Measurements from ENCODE around the gene TOLLIP.

TOLLIP gene

DNA sequence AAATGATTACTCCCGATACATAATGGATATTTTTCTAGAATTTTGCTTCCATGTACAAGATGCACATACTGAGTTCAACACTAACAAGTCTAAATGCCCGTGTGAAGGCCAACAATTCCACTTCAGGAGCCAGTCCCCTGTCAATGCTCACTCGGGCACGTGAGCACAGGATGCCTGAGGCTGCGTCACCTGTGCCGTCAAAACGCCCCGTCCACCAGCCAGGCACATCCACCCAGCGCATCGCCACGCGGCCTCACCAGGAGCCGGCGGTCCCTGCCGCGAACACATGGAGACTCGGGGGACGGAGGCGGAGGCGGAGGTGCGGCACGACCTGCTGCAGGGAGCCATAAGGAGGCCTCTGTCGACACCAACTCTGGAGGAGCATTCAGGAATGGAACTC, 9.8 kb downstream of the TOLLIP start:
- no peak for DNase-seq (ENCODE audit: low read depth in 4 of 4, low spot score in 1 of 4)

DNA sequence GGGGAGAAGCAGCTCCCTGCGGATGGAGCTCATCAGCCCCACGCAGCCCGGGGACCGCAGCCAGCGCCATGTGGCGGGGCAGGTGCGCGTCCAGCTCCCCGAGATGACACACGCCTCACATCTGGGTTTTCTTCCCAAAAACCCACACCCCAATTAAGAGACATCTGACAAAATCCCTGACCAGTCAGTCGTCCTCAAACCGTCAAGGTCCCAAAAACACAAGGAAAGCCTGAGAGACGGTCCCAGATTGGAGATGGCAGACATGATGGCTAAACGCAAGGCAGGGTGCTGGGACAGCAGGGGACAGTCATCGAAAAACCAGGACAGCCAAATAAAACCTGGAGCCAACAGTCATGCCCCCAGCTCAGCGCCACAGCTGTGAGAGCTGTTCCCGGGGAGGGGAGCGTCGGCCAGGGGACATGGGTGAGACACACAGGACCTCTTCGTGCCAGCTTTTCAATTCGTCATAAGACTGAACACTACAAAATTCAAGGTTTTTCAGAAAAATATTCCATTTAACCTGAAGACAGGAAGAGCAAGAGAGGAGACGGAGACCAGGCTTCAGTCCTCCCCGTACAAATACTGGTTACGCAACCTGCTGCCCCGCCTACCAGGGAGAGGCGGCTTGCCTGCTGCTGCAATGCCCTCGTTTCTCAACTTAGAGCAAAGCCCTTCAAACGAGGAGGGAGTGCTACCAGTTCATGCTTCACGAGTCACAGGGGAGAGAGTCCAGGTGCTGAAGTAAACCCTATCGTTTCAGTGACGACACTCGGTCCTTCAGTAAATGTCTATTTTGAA, 10.5 kb downstream of the TOLLIP start:
- no peak for DNase-seq (ENCODE audit: low read depth in 4 of 4, low spot score in 1 of 4)

DNA sequence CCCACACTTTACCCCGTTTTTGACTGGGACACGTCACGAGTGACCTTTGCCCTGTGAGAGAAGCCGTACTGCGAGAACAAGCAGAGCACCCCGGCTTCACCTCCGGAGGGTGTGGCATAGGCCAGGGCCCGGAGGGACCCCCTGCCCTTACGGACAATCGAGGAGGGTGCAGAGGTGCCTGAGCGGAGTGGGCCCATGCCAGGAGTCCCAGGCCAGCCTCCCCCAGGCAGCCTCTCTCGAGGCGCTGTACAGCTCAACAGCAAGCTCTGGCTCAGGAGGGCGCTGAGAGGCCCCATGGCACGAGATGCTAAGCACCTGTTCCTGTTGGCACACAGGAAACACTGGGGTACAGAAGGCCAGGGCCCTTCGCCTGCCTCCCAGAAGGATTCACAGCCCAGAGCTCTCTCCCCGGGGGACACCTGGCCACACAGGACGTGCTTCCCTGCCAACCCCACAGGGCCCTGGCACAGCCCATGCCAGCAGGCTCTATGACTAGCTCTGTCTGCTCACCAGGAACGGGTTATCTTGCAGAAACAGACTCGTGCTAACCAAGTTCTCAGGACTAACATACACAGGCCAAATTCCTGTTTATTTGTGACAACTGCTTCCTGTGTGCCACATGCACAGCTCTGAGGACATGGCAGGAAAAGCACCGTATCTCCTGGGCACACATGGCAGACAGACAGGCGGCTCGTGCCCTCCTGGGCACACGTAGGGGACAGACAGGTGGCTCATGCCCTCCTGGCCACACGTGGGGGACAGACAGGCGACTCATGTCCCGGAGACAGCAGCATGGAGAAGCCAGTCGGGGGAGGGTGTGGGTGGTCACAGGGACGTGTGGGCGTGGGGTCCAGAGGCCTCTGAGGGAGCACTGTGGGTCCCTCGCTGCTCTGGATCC, 11.6 kb downstream of the TOLLIP start:
- no peak for DNase-seq (ENCODE audit: low read depth in 4 of 4, low spot score in 1 of 4)

DNA sequence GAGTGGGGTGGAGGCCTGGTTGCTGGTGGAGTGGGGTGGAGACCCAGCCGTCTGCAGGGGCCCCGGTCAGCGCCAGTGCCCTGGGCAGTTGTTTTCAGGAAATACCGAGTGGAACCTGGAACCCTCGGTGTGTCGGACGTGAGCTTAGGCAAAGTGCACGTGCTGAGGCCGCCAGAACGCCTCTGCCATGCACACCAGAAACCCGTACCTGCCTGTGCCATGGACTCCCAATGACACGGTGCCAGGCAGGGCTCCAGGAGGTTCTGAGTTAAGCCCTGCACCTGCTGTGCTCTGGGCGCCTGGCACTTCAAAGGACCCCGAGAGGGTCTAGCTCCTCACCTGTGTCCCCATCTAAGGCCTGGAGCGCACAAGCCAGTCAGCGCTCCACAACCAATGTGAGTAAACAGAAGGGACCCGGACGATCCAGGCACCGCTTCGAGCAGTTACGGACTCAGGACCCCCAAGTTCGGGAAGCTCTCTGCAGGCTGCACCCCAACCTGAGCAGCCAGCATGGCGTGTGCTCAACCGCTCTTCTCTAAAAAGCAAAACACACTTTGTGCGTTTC, 12.3 kb downstream of the TOLLIP start:
- no peak for DNase-seq (ENCODE audit: low read depth in 4 of 4, low spot score in 1 of 4)

DNA sequence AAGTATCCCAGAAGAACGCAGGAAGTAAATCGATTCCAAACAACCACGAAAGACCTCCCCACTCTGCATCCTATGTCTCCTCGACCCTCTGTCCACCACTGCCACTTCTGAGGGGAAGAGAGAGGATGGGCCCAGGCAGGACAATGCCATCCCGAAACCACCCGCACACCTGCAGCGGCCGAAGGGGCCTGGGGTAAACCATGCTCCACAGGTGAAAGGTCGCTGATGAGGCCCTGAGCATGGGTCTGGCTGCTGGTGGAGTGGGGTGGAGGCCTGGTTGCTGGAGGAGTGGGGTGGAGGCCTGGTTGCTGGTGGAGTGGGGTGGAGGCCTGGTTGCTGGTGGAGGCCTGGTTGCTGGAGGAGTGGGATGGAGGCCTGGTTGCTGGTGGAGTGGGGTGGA, 13.1 kb downstream of the TOLLIP start:
- no peak for DNase-seq (ENCODE audit: low read depth in 4 of 4, low spot score in 1 of 4)

DNA sequence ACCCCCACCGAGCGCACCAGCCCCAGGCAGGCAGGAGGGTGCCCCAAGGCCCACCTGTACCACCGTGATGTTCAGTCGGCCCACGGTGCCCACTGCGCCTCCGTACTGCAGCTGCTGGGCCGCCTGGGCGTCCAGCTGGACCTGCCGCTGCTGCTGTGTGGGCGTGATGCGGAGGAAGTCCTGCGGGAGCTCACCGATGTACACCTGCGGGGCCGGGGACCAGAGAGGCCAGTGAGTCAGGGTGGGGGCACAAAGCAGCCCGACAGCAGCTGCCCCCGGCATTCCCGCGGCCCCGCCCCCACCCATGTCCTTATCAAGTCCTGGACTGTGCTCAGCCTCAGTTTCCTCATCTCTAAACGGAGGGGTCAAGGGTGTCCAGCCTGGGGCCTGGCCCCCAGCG, 13.8 kb downstream of the TOLLIP start:
- DNase-seq (ENCODE audit: low read depth in 4 of 4, low spot score in 1 of 4): no peak

DNA sequence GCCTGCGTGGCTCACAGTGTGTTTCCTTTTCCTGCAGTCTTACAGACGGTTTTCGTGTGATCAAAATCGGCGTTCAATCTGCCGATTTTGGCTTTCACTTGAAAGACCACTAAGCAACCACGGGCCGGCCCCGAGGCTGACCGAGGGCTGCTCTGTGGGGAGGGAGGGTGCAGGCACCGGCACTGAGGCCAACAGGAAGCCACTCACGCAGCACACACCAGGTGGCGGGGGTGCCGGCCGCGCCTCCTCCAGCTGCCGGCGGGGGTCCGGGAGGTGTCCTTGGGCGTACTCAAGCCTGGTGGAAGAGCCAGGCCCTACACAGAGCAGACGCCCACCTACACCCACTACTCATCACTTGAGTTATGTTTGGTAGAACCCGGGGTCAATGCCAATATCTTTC, 14.3 kb downstream of the TOLLIP start:
- DNase-seq (ENCODE audit: low read depth in 4 of 4, low spot score in 1 of 4): no peak

DNA sequence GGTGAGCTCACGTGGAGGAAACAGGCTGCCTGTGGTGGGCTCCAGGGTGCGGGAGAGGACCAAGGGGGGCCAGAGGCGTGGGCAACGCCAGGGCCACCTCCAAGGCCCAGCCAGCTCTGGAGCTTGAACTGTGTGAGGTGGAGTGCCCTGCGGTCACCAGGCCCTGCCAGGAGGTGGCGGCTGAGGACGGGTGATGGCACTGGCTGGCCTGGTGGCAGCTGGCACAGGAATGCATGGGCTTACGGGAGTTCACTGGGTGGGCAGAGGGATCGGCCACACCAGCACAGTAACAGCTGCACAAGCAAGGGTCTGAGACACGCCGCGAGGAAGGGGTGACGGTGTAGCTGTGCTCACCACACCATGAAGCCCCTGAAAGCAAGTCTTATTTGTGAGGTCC, 15.8 kb downstream of the TOLLIP start:
- no peak for DNase-seq (ENCODE audit: low read depth in 4 of 4, low spot score in 1 of 4)

DNA sequence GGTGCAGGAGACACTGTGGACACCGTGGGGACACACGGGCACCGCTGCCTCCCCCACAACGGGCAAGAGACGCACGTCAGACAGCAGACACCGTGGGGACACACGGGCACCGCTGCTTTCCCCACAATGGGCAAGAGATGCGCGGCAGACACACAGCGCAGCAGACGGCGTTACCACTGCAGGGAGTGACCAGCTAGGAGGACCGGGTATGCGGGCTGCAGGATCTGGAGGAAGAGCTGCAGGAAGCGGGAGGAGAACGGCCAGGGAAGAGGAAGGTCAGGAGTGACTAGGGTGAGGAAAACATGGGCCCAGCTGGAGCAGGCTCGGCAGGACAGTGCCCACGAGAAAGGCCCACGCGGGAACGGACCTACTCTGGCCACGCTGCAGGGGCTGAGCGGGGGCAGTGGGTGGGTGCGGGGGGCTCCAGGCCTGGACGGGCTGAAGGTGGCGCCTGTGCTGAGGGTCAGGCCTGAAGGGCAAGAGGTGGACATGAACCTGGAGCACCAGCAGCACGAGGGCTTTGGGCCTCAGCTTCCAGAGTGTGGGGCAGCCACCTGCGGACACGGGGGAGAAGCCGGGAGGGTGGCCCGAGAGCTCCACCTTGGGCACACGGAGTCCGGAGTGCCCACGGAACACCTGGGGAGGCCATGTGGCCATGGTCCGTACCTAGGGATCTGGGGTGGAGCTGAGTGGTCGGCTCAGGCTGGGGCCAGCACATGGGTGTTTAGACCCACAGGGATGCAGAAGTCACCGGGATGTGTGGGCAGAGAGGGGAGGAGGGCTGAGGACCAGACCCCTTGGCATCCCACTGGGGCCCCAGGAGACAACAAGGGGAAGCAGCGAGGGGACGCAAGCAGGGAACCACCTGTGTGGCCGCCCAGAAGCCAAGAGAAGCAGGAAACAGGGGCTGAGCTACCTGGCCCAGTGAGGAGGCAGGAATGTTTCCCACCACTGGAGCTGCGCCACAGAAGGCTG, 16.5 kb downstream of the TOLLIP start:
- DNase-seq (ENCODE audit: low read depth in 4 of 4, low spot score in 1 of 4): no peak

DNA sequence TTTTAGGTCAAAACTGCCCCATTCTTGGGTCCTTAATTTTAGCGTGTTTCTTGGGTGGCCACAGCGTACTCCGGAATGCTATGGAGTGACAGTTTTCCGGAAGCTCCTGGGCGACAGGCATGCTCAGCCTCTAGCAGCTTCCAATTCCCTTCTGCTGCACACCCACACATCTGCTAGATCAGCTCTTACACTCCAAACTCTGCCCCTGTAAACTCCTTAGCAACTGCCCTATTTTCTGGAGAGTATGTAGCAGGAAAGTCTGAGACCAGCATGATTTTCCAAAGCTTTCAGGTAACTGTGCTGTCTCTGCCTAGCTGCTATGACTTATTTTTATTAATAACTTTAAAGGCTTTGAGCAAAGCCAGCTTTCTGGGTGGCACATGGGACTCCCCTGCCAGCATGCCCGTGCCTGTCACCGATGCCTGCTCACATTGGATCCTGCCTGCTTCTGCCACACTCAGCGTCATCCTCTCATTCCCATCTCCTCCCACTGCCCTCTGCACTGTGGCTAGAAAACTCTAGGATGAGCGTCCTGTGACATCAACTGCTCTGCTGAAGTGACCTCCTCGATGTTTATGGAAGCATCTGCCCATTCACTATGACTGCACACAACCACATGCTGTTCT, 17.3 kb downstream of the TOLLIP start:
- no peak for DNase-seq (ENCODE audit: low read depth in 4 of 4, low spot score in 1 of 4)

DNA sequence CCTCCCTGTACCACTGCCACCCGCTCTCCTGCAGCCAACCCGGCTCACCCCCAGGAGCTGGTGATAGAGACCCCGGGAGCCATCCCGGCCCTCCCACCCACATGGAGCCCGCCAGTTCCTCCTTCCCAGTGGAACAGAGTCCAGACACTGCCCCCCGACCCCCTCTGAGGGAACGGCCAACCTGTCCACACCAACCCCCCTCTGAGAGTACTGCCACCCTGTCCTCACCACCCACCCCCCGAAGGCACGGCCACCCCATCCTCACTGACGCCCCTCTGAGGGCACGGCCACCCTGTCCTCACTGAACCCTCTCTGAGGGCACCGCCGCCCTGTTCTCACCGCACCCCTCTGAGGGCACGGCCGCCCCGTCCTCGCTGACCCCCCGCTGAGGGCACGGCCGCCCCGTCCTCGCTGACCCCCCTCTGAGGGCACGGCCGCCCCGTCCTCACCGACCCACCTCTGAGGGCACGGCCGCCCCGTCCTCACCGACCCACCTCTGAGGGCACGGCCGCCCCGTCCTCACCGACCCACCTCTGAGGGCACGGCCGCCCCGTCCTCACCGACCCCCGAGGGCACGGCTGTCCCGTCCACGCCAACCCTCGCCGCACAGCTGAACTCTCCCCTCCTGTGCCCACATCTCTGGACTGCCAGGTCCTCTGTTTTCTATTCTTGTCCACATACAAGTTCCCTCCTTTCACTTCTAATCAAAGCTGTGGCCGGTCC, 18.0 kb downstream of the TOLLIP start:
- DNase-seq (ENCODE audit: low read depth in 4 of 4, low spot score in 1 of 4): no peak

DNA sequence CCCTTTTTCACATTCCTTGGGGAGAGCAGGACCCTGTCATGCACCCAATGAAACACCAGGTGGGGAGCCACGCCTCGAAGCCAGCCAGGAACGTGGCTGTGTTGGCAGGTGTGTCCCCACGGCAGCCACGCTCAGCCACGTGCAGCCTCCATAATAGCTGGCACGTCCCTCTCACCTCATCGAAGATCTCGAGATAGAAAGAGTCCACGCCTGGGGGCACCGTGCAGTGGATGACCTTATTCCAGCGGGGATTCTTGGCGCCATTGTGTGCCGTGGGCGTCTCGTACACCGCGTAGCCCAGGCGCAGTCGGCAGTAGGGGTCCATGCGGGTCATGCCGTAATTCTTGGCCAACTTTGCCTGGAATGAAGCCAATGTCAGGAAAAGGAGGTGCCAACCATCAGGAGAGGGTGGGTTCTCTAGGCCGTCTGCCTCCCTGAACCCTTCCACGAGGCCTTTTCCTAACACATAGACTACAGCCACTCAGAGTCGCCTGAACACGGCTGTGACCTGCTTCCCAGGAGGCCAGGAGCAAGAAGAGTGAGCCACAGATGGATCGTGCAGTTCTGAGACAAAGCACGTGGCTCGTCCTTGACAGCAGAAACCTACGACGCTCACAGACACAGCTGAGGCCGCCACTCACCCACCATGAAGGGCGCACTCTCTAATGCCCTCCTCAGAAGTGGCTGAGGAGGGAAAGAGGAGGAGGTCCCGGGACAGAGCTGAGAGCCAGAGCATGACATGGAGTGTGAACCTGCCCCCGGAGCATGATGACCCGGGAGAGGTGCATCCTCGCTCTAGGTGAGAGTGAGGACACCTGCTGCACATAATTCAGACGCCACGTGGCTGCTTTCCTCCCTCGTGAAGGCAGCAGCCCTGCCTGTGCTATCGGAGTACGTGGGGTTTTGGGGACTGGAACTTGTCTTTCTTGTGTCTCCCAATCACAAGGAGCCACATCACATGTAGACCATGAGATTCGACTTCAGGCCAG, 19.1 kb downstream of the TOLLIP start:
- DNase-seq (ENCODE audit: low read depth in 4 of 4, low spot score in 1 of 4): no peak

DNA sequence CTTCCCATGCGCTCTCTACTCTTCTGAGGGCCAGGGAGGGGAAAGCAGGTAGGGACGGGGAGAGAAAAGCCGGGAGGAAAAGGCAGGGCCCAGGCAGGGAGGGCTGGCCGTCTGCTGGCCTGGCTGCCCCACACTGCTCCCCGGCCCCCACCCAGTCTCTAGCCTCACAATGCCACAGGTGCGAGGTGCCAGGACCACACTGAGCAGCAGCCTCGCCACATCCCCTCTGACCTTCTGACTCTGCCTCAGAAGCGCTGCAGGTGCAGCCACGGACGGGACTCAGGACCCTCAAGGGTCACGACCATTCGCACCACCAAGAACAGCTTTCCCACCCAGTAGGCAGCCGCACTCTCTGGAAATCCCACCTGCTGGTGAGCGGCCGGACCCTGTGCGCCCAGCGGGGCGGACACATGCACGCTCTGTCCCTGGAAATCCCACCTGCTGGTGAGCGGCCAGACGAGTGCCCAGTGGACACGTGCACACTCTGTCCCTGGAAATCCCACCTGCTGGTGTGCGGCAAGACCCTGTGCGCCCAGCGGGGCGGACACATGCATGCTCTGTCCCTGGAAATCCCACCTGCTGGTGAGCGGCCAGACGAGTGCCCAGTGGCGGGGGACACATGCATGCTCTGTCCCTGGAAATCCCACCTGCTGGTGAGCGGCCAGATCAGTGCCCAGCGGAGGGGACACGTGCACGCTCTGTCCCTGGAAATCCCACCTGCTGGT, 20.1 kb downstream of the TOLLIP start:
- no peak for DNase-seq (ENCODE audit: low read depth in 4 of 4, low spot score in 1 of 4)

DNA sequence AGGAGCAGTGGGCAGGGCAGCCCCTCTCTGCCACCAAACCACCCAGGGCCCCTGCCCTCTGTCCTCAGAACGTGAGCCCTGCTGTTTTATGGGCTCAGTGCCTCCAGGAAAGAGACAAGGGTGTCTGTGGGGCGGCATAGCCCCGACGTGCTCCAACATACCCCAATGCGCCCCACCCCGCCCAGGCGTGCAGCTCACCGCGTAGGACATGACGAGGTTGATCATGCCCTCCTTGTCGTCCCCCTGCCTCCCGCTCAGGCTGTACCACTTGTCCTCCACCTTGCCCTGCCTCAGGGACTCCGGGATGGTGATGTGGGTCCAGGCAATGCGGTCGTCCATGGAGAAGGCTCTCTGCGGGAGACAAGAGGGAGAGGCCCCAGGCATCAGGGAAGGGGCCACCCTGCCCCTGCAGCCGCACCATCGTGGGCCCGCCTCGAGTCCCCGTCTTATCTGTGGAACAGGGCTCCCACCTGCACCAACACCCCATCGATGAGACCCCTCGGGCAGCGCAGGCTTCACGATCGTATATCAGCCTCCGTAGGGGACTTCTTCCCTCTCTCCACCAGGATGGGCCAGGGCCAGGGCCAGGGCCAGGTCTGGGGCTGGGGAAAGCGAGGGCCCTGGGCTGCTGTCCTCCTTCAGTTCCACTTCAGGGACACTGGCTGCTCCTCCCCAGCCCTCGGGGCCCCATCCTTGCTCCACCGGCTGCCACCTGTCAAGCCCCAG, 20.8 kb downstream of the TOLLIP start:
- DNase-seq (ENCODE audit: low read depth in 4 of 4, low spot score in 1 of 4): no peak

DNA sequence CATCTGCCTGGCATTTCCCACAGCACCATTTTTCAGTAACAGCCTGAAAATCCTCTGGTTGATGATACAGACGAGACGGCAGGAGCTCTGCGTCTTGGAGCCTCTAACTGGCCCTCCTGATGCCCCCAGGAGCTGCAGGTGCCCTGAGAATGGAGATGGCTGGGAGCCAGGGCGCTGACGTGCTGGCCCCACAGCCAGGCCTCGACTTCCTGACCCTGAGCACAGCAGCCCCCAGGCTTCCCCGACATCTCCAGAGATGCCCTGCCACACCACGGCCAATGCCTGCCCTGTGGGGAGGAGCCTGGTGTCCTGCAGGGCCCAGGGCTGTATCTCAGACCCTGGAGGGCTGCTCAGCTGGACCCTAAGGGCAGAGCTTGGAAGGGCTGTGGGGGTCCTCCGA, 21.5 kb downstream of the TOLLIP start:
- no peak for DNase-seq (ENCODE audit: low read depth in 4 of 4, low spot score in 1 of 4)

DNA sequence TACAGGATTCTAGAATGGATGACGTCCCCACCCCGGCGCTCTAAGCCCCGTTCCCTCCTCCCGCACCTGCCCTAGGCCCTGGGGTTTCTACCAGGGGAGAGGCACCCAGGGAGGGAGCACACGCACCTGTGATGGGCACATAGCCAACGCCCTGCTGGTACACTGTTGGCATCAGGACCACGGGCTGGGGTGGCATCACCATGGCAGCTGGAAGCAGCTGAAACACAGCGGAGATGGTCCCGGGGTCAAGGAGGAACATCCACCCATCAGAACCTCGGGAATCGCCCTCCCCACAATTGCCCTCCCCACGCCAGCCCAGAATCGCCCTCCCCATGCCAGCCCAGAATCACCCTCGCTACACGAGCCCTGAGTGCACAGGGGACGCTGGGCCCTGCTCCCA, 23.6 kb downstream of the TOLLIP start:
- DNase-seq (ENCODE audit: low read depth in 4 of 4, low spot score in 1 of 4): no peak

DNA sequence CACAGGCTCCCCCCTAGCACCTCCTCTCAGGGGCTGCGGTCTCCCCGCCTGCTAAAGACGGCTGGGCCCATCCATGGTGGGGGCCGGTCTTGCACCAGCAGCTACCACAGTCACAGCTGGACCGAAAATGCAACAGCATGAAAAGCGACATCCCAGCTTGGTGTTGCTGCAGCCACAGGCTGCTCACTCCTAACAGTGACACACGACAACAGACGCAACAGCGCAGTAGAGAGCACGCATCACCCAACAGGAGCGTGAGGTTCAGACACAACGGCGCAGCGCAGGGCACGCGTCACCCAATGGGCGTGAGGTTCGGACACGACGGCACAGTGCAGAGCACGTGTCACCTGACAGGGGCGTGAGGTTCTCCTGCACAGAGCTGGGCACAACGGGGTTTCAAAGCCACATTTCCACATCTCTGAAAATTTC, 24.1 kb downstream of the TOLLIP start:
- DNase-seq (ENCODE audit: low read depth in 4 of 4, low spot score in 1 of 4): no peak
